ENCODE data around the gene SPTBN1. TPM values are rescaled to one million over a fixed set of nuclear protein-coding genes. Genes with fewer than 3 reads are reported as not detected.

Gene SPTBN1
- total and polyA plus RNA-seq, 2 experiments from 2014 or later, result 57.7 to 187 TPM

DNA sequence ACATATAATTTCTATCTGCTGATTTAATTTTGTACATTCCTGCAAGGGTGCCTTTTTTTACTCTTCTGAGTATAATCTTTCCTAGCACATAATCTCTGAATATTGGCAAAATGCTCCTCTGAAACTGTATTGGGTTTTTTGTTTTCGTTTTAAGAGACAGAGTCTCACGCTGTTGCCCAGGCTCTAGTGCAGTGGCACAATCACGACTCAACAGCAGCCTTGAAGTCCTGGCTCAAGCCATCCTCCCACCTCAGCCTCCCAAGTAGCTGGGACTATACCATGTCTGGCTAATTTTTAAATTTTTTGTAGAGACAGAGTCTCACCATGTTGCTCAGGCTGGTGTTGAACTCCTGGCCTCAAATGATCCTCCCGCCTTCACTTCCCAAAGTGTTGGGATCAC, 104.9 kb downstream of the SPTBN1 start:
- peak overlapping the region; percentile 83 for H3K9ac ChIP-seq
- H3K4me1 ChIP-seq (ENCODE audit: insufficient read depth), result peaks cover 47% of the 10 kb centered on the region
- no peaks in the 10 kb centered on the region for H3K27me3 ChIP-seq (replicated peaks; ENCODE audit: insufficient read depth)
- WGBS, 2 experiments (ENCODE audit: low coverage in 1 of 2, low lambda C conversion rate in 2 of 2, missing lambda C conversion rate in 2 of 2), result 30 to 43% methylated on average over 3 to 4 of the region's 4 CpGs
- peaks cover 57% of the 10 kb centered on the region for H3K79me2 ChIP-seq (ENCODE audit: insufficient read depth)
- peak overlapping the region; percentile 90 for H3K27ac ChIP-seq
- H3F3A ChIP-seq (ENCODE audit: insufficient read depth), result peaks cover 46% of the 10 kb centered on the region
- H4K20me1 ChIP-seq (ENCODE audit: insufficient read depth), result no peaks in the 10 kb centered on the region
- H3K9me3 ChIP-seq (ENCODE audit: low read depth), result no peaks in the 10 kb centered on the region
- in situ Hi-C loops (cut with MboI), result no loop called here
- no peaks in the 10 kb centered on the region for H3K9me2 ChIP-seq (ENCODE audit: insufficient read depth)
- H3K36me3 ChIP-seq (ENCODE audit: low read depth), result no peaks in the 10 kb centered on the region
- peak overlapping the region; percentile 68 for H3K4me3 ChIP-seq
- DNase-seq, result no peak
- H2AFZ ChIP-seq, result peak overlapping the region; percentile 38; the same call in 1 of the 2 replicates
- peak overlapping the region; percentile 76 for H3K4me2 ChIP-seq (ENCODE audit: unreplicated experiment)
- no peak for TF ChIP-seq EZH2 (IDR thresholded peaks at IDR 0.05; ENCODE audit: insufficient read depth, poor library complexity, severe bottlenecking)

DNA sequence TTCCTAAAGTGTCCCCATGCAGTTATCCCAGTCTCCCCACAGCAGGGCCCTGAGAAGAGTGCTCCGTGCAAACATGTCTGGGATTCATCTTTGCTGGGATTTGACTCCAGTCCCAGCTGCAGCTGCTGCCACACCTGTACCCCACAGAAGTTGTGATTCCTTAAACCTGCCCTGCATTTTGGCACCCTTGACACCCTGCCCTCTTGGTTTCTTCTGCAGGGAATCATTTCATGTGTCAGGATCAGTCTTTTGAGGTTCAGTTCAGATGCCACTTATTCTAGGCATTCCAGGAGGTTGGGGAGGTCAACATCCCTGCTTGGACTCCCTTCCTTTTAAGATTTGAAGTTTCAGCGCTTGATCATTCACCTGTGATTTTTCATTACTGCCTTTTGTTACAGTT, 108.3 kb downstream of the SPTBN1 start:
- Histone ChIP-seq H3K27ac (no peak overlapping the region), H3K9me2 (ENCODE audit: insufficient read depth) (no peaks in the 10 kb centered on the region), H3K27me3 (replicated peaks; ENCODE audit: insufficient read depth) (no peaks in the 10 kb centered on the region), H2AFZ (no peak overlapping the region), H3K4me2 (ENCODE audit: unreplicated experiment) (no peak overlapping the region), H3K4me3 (no peak overlapping the region), H3K9ac (no peak overlapping the region), H3F3A (ENCODE audit: insufficient read depth) (peaks cover 29% of the 10 kb centered on the region), H4K20me1 (ENCODE audit: insufficient read depth) (no peaks in the 10 kb centered on the region), H3K4me1 (ENCODE audit: insufficient read depth) (peaks cover 21% of the 10 kb centered on the region), H3K79me2 (ENCODE audit: insufficient read depth) (peaks cover 81% of the 10 kb centered on the region), H3K9me3 (ENCODE audit: low read depth) (no peaks in the 10 kb centered on the region), H3K36me3 (ENCODE audit: low read depth) (no peaks in the 10 kb centered on the region)
- TF ChIP-seq EZH2 (IDR thresholded peaks at IDR 0.05; ENCODE audit: insufficient read depth, poor library complexity, severe bottlenecking), result no peak
- no peak for TF ChIP-seq EZH2phosphoT487 (IDR thresholded peaks at IDR 0.05; ENCODE audit: insufficient read depth, low read depth)
- in situ Hi-C loops (cut with MboI), result no loop called here
- WGBS, 2 experiments (ENCODE audit: low coverage in 1 of 2, low lambda C conversion rate in 2 of 2, missing lambda C conversion rate in 2 of 2), result 98% methylated on average over 2 of the region's 2 CpGs
- no peak for DNase-seq

DNA sequence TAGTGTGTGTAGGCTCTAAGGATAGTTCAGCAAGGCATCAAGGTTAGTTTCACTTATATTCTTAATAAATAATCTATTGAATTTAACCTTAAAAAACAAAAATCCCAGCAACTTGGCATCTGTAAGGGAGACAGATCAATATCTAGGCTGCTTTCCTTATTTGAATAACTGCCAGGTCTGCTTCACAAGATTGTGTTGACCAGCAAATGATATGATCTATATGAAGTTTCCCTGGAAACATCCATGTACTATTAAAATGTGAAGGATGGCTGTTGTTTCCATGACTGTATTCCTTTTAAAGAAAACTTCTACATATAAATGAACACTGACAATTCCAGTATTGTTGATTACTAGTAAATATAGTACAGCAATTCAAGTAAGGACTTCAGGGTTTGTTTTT, 109.4 kb downstream of the SPTBN1 start:
- Histone ChIP-seq H3K4me3 (no peak overlapping the region), H3K27ac (no peak overlapping the region), H4K20me1 (ENCODE audit: insufficient read depth) (no peaks in the 10 kb centered on the region), H3K4me2 (ENCODE audit: unreplicated experiment) (no peak overlapping the region), H3K9me2 (ENCODE audit: insufficient read depth) (no peaks in the 10 kb centered on the region), H3K4me1 (ENCODE audit: insufficient read depth) (peaks cover 30% of the 10 kb centered on the region), H2AFZ (no peak overlapping the region), H3K9me3 (ENCODE audit: low read depth) (no peaks in the 10 kb centered on the region), H3K27me3 (replicated peaks; ENCODE audit: insufficient read depth) (no peaks in the 10 kb centered on the region), H3K79me2 (ENCODE audit: insufficient read depth) (peaks cover 92% of the 10 kb centered on the region), H3F3A (ENCODE audit: insufficient read depth) (peaks cover 28% of the 10 kb centered on the region), H3K36me3 (ENCODE audit: low read depth) (no peaks in the 10 kb centered on the region), H3K9ac (no peak overlapping the region)
- DNase-seq, result no peak
- TF ChIP-seq EZH2 (IDR thresholded peaks at IDR 0.05; ENCODE audit: insufficient read depth, poor library complexity, severe bottlenecking), result no peak
- no peak for TF ChIP-seq EZH2phosphoT487 (IDR thresholded peaks at IDR 0.05; ENCODE audit: insufficient read depth, low read depth)
- in situ Hi-C loops (cut with MboI), result no loop called here

DNA sequence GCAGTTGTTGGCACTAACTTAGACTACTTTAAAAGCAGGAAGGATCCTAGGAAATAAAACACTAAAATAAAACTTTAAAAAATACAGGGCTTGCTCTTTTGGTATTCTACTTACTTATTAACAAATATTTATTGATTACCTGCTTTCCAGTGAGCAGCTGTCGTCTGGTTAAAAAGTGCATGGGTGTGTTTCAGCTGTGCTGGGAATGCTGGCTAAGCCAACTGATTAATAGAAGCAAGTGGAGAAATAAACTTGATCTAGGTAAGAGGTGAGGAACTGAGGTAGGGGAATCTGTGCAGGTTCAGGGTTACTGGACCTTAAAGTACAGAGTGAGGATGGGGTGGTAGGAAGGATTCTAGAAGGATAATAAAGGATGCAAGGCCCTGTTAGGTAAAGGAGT, 110.8 kb downstream of the SPTBN1 start:
- DNase-seq, result no peak
- Histone ChIP-seq H3K4me1 (ENCODE audit: insufficient read depth) (peaks cover 32% of the 10 kb centered on the region), H3K9me2 (ENCODE audit: insufficient read depth) (no peaks in the 10 kb centered on the region), H3K9me3 (ENCODE audit: low read depth) (no peaks in the 10 kb centered on the region), H3K27ac (no peak overlapping the region), H3K4me3 (no peak overlapping the region), H3K27me3 (replicated peaks; ENCODE audit: insufficient read depth) (no peaks in the 10 kb centered on the region), H3K4me2 (ENCODE audit: unreplicated experiment) (no peak overlapping the region), H4K20me1 (ENCODE audit: insufficient read depth) (no peaks in the 10 kb centered on the region), H3K36me3 (ENCODE audit: low read depth) (no peaks in the 10 kb centered on the region), H3F3A (ENCODE audit: insufficient read depth) (peaks cover 29% of the 10 kb centered on the region), H2AFZ (no peak overlapping the region), H3K9ac (no peak overlapping the region), H3K79me2 (ENCODE audit: insufficient read depth) (peaks cover 85% of the 10 kb centered on the region)
- 96 to 100% methylated on average over 1 of the region's 1 CpG for WGBS, 2 experiments (ENCODE audit: low coverage in 1 of 2, low lambda C conversion rate in 2 of 2, missing lambda C conversion rate in 2 of 2)
- TF ChIP-seq EZH2phosphoT487 (IDR thresholded peaks at IDR 0.05; ENCODE audit: insufficient read depth, low read depth) (no peak), EZH2 (IDR thresholded peaks at IDR 0.05; ENCODE audit: insufficient read depth, poor library complexity, severe bottlenecking) (no peak)
- in situ Hi-C loops (cut with MboI), result no loop called here

DNA sequence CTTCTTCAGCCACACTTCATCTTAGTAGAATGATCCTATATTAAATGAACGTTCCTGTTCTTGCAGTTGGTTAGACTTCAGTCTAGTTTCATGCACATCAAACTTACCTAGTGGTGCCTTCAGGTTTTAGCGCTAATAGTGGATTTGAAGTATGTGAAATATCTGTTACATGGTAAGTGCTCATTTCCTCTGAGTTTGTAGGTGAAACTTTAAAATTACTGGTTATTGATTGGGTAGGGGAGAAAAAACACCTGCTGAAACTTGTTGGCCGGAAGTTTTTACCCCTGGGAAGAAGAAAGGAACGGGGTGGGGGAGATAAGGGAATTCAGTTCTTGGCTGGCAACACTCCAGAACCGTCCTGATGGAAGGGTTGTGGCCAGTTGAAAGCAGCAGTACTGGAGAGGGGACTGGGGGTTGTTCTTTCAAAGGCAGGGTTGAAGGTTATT, 112.8 kb downstream of the SPTBN1 start:
- H3K36me3 ChIP-seq (ENCODE audit: low read depth), result no peaks in the 10 kb centered on the region
- H3K4me2 ChIP-seq (ENCODE audit: unreplicated experiment), result no peak overlapping the region
- in situ Hi-C loops (cut with MboI), result no loop called here
- H3K4me3 ChIP-seq, result no peak overlapping the region
- TF ChIP-seq EZH2phosphoT487 (IDR thresholded peaks at IDR 0.05; ENCODE audit: insufficient read depth, low read depth) (no peak), EZH2 (IDR thresholded peaks at IDR 0.05; ENCODE audit: insufficient read depth, poor library complexity, severe bottlenecking) (no peak)
- H2AFZ ChIP-seq, result no peak overlapping the region
- H3F3A ChIP-seq (ENCODE audit: insufficient read depth), result peaks cover 44% of the 10 kb centered on the region
- WGBS, 2 experiments (ENCODE audit: low coverage in 1 of 2, low lambda C conversion rate in 2 of 2, missing lambda C conversion rate in 2 of 2), result 63 to 67% methylated on average over 5 of the region's 5 CpGs
- no peaks in the 10 kb centered on the region for H3K9me3 ChIP-seq (ENCODE audit: low read depth)
- H3K9me2 ChIP-seq (ENCODE audit: insufficient read depth), result no peaks in the 10 kb centered on the region
- no peaks in the 10 kb centered on the region for H3K27me3 ChIP-seq (replicated peaks; ENCODE audit: insufficient read depth)
- no peak overlapping the region for H3K9ac ChIP-seq
- no peaks in the 10 kb centered on the region for H4K20me1 ChIP-seq (ENCODE audit: insufficient read depth)
- no peak for DNase-seq
- H3K27ac ChIP-seq, result no peak overlapping the region
- peaks cover 68% of the 10 kb centered on the region for H3K79me2 ChIP-seq (ENCODE audit: insufficient read depth)
- peaks cover 48% of the 10 kb centered on the region for H3K4me1 ChIP-seq (ENCODE audit: insufficient read depth)

All from GM23248 (cell line).